HG02884 (cell line): Measurements from ENCODE around the gene GID4.

Experiments
- ATAC-seq: cut with Tn5 transposase; IDR thresholded peaks from one replicate; pipeline ENCODE4 v1.9.1; 2021; ENCODE audit warnings: mild to moderate bottlenecking, moderate library complexity; ENCODE audit not compliant: unreplicated experiment

The GID4 gene

DNA sequence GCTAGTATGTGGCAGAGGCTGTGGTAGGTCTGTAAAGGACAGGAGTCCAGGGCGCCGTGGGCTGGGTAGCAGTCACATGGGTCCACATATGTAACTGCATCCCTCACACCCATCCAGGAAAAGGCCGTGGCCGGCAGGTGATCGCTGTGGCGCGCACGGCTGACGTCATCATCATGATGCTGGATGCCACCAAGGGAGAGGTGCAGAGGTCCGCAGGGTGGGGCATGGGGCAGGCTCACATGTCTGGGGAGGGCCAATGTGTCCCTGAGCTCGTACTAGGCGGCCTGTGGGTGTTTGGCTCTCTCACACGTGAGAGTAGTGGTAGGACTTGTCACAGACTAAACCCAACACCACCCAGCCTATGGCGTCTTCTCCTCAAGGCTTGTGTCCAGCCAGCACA lies 60.3 kb downstream of the GID4 start:
- ATAC-seq = no peak

DNA sequence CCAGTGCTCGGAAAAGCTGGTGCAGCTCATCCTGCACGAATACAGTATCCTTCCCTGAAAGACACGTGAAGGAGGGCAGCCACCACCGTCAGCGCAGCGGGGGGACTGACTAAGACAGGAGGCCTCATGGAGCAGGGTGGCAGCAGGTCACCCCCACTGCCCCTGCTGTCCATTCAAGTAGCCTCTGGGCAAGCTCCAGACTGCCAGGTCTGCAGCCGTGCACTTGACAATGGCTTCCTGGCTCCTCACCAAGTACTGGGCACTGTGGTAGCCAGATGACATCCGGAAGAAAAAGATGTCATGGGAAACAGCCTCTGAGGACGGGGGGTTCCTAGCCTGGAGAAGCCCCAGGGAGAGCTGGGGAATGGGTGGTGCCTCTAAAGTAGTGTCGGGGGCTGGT lies 61.4 kb downstream of the GID4 start:
- no peak for ATAC-seq

DNA sequence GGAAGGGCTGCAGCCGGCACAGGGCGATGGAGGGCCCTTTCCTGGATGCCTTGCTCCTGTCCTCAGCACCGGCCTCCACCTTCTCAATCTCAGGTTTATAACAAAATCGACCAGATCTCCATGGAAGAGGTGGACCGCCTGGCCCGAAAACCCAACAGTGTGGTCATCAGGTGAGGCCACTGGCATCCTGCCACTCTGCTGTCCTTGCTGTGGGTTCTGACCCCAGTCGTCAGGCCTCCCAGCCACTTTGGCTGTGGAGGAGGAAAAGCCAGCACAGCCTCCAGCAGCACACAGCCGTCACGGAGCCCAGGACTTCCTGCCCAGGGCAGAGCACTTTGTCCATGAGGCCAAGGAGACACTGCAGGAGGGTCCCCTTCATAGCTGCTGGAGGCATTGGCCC lies 62.6 kb downstream of the GID4 start:
- no peak for ATAC-seq

DNA sequence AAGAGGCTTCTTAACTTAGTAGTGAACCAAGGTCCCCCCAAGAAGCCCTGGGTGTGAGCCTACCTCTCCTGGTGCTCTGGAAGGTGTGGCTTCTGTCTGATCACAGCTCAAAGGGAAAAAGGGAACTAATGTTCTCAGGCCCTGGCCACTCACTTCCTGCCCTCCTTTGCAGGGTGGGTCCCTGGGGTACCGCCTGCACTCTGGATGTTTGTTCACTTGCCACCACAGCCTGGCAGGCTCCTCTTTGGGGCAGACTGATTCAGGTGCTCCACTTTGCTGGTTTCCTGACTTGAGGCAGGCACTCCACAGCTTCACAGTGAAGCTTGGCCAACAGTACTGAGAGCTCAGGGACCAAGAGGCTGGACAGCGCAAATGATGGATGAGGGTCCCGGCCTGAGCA lies 63.4 kb downstream of the GID4 start:
- no peak for ATAC-seq

DNA sequence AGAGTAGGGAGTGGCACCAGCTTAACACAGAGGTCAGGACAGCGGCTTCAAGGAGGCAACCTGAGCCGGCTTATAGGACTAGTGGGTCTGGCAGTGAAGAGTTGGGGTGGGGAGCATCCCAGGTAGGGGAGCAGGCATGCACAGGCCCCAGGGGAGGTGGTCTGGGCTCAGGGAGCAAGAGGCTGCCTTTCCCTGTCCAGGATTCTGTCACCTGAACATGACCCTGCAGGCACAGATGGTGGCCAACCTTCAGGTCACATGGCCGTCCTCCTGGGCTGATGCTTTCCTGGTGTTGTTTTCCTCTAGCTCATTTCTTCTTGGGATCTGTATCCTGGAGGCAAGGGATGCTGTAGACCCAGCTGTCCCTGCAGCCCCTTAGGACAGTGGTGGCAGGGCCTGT lies 65.8 kb downstream of the GID4 start:
- ATAC-seq = no peak

DNA sequence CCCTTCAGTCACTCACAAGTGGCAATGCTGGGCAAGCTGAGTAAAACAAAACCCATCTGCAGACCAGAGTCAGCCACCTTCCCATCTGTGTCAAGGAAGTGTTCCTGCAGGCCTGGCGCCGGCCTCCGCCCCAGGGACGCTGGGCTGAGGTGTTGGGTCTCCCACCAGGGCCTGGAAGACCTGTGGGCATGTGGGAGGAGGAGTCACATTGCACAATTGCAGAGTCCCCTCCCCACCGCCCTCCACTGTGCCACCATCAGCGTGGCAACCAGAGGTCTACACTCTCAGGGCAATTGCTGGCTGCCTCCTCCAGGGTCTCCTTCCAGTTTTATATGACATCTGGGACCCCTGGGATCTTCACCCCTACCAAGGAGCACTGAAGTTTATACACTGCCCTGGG lies 66.4 kb downstream of the GID4 start:
- no peak for ATAC-seq

DNA sequence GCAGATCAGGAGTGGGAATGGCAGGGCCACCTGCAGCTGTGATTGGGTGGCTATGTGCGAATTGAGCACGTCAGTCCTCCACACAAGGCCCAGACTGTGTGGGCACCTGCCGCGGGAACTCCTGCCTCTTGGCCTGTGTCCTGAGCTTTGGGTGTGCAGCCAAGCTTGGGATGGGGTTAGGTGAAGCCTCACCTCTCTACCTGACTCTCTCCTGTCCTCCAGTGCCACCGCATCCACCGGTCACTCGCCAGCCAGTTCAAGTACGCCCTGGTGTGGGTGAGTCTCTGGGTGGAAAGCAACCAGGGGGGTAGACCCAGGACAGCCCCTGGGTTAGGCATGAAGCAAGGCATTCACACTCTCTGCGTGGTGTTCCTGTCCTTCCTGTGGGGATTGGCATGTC lies 67.0 kb downstream of the GID4 start:
- no peak for ATAC-seq

DNA sequence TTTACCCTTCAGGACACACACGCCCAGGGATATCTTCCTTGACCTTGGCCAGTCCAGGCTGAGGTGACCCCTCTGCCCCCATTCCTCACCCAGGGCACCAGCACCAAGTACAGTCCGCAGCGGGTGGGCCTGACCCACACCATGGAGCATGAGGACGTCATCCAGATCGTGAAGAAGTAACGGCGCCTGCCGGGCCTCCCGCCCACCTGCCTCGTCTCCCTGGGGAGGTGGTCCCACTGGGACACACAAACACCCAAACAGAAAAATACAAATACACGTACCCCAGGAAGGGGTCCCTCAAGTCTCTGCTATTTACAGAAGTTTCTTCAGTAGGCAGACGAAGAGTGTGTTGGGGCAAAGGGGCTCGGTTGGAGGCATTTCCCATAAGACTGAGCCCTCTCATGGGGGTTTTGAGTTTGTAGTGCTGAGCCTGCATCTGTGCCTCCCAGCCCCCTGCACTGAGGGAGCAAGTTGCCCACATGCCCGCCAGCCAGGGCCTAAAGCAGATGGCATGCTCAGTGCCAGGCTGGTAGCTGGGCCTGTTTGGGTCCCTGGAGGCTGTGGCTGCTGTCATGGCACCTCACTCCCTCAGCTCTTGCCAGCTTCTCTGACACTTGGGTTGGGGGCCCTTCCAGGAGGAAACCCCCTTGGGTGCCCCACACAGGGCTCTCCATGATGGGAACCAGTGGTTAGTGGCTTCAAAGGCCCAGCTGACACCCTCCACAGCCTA lies 68.0 kb downstream of the GID4 start:
- ATAC-seq = no peak

DNA sequence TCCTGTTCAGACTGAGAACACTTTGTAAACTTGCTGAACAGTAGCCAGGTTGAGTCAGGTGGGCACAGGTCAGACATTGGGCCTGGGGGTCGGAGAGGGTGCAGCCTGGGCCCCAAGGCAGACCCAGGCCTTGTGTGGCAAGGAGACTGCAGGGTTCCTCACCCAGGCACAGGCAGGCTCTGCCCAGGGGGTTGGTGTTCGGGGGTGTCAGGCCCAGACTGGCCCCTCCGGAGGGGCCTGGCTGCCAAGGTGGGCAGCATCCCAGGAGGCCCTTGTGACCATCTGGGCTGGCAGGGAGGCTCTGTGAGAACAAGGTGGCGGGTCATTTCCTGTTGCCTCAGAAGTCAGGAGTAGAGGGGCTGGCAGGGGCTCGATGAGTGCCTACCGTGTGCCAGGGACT lies 68.8 kb downstream of the GID4 start:
- no peak for ATAC-seq

DNA sequence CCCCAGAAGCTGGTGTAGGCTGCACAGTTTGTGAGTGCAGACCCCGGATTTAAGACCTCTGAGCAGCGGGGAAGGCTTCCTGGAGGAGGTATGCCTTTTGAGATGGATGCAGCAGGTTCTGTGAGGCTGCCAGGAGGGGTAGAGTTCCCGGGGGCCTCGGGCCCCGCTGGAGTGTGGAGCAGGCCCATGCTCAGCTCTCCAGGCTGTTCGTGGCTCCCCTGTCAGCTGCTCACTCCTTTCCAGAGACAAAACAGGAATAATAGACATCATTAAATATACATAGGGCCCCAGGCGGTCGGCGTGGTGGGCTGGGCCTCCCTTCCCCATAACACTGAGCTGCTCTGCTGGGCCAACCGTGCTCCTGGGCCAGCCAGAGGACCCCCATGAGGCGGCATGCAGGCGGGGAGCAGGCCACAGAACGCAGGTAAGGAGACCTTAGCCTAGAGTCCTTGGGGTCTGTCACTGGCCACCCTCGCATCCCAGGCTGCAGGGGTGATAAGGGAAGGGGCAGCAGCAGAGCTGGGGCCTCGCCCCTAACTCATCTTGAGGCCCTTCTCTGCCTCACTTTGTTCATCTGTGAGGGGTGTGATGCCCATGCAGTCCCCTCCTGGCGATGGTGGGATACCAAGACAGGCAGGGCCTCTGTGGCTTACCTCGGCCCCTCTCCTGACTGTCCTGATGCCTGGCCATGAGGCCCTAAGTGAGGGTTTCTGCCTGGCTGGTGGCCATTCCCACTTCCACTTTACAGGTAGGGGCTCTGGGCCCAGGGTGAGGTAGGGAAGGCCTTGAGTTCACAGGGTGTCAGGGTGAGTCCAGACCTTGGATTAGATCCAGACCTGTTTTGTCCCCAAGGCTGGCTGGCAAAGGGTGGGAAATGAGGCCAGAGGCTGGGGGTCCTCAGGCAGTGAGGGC lies 69.4 kb downstream of the GID4 start, which contains the start of gene MYO15A:
Gene MYO15A, plus strand, starts transcription at position 356 of the 912 bp plus-strand sequence. CDS start 10,045 bp downstream, outside the sequence.
- ATAC-seq = no peak

DNA sequence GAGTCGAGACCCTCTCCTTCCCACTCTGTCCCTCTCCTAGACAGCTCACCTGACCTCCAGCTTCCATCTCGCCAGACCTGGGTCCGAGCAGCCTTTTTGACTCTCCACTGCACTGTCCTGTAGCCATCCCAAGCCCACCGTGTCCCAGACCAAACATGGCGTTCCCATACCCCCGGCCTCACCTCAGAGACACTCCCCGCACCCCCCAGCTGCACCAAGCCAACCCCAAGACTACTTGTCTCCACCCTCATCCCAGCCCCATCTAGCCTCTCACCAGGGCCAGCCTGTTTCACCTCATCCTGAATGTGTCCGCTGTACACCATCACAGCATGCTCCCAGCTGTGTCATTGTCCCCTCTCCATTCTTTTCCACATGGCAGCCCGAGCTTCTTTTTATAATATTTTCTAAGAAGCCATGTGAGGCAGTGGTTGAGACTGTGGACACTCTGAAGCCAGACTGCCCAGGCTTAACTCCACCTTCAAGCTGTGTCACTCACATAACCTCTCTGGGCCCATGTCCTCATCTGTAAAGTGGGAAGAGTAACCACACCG lies 70.8 kb downstream of the GID4 start:
- no peak for ATAC-seq

DNA sequence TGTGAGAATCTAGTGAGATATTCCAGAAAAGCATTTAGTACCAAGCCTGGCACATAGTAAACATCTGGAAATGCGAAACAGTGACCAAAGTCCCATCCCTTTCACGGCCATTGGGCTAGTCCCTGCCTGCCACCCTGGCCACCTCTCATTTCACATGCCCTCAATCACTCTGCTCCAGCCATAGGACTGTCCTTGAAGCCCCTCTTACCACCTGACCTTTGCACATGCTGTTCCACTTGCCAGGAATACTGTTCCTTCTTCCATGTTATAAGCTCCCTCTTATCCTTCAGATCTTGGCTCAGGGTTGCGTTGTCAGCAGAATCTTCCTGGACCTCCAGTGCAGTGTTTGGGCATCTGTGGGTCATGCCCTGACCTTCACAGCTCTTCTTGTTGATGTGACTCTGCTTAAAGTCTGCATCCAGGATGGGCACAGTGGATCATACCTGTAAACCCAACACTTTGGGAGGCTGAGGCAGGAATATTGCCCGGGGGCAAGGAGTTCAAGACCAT lies 71.5 kb downstream of the GID4 start:
- ATAC-seq = no peak

DNA sequence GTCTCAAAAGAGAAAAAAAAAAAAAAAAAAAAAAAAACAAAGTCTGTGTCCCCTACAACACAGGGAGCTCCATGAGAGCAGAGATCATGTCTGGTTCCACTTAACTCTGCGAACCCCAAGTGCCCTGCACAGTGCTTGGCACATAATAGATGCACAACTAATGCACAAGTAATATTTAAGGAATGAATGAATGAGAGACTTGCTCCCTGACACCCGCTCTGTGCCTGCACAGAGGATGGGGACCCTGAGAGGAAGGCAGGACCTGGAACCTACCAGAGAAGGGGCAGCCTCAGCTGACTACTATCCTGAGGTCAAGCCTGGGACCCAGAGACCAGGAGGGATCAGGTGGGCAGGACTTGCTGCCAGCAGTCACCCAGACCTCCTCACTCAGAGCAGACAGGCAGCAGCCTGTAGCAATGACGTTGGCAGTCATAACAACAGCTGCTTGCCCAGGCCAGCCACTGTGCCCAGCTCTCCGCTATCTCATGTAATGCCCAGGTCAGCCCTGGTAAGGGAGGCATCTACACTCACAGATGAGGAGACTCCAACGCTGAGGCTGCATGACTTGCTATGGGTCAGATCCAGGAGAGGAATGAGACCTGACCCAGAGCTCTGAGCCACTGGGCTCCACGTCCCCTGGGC lies 72.2 kb downstream of the GID4 start:
- no peak for ATAC-seq

DNA sequence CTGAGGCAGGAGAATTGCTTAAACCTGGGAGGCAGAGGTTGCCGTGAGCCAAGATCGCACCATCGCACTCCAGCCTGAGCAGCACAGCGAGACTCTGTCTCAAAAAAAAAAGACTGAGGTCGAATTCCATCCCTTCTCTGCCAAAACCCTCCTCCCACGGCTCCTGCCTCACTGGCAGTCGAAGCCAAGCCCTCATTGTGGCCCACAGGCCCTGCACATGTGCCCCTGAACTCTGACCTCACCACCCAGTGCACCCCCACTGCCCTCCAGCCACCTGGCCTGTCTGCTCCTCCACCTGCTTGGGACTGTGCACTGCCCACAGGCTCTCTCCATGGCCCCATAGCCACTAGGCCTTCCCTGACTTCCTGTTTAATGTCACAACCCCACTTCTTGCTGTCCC lies 76.3 kb downstream of the GID4 start:
- no peak for ATAC-seq

DNA sequence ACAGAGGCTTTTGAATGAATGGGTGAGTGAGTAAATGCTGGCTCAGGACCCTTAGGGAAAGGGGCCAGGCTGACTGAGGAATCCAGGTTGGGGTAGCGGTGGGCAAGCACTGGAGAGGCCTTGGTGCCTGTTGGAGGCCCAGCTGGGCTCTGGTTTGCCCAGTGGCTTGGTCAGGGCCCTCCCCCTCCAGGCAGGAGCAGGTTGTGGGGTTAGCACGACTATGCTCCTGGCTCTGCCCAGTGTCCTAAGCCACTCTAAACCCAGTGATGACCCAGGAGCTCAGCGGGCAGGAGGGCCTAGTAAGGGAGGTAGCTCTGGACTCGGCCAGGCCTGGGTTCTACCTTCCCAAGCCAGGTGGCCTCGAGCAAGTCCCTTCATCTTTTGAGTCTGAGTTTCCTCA lies 76.9 kb downstream of the GID4 start:
- ATAC-seq = no peak

DNA sequence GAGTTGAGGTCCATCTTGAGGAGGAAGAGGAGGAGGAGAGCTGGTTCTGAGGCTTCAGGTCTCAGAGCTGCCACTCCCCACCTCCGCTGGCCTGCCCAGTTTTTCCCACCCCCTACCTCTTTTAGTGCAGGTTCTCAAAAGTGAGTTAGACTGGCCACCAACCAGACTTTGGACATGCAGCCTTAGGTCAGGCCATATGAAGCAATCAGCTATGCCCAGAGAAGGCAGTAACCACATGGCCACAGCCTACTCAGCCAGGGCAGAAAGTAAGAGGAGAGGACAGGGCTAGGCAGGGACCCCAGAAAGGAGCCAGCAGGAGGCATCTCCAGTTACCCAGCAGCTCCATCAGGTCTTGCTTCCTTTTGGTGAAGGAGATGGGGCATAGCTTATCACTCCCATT lies 78.3 kb downstream of the GID4 start:
- ATAC-seq = no peak
